Activated T-cell treated with anti-CD3 and anti-CD28 coated beads for 24 hours (primary cell): Measurements from ENCODE around the gene MRPS5.
"Not testable (repeated sequence)": the region's sequence is repeated elsewhere in the genome, so short reads cannot be mapped to it uniquely, and the experiment has no call there.

Experiments used
- DNase-seq: peaks from one replicate; pipeline ENCODE4 v3.0.0-alpha.2; 2020; ENCODE audit warnings: low read depth

The MRPS5 gene

DNA sequence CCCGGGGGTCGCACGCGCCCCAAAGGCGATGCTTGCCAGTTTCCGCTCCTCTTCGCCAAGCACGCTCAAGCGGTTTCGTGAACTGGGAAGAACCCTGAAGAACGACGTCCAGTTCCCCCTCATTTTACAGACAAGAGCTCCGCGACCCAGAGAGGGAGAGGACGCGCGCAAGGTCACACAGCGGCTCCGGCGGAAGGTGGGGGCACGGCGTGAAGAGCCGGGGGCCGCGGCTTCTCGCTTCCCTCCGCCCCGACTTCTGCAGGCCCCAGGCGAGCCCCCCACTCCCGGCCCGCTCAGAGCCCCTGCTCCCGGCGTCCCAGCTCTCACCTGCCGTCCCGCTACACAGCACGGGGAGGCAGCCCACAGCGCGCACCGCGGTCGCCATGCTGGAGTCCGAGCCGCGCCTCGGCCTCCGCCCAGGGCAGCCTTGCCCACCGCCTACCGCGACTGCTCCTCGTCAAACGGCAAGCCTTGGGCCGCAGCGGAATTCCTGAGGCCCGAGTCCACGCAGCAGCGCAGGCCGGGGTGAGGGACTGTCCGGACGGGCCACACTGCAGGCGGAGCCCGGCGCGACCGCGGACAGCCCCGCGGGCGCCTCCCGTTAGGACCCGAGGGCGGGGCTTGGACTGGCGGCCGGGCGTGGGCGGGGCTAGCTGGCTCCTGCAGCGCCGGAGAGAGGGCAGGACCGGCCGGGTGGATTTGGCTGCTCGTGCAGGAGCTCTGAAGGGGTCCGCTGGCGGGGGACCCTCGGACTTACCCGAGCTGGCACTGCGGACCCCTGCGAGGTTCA is at the start of gene MRPS5:
TSS of gene MRPS5 (minus strand) at position 402 of the 790 bp plus-strand sequence. CDS start at position 385, 17 bp downstream.
- DNase-seq: peak; percentile 85

DNA sequence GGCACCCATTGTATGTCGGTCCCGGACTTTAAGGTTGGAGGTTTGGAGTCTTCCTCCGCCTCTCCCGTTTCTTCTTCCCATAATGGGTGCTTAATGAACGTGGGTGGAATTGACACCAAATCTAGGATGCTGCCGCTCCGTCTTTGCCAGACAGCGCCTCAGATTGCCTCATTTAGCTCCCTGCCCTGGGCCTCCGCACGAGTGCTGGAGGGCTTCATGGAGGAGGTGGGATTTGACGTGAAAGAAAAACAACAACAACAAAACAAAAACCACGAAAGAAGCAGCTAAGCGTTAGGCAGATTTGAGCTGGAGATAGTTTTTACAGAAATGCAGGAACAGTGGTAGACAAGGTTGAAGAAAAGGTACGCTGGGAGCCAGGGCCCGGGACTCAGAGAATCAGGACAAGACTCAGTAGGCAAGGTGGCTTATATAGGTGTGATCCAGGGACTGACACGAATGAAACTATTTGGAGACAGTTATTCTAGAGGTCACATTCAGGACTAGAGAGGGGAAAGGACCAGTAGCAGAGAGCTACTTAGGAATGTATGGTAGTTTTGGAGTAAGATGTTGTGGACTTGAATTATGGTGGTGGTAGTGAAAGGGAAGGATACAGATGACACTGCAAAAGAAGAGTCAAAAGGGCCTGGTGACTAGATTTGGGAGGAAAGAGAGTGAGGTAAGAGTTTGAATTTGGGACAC is 44.6 kb upstream of the MRPS5 start:
- DNase-seq: no peak

DNA sequence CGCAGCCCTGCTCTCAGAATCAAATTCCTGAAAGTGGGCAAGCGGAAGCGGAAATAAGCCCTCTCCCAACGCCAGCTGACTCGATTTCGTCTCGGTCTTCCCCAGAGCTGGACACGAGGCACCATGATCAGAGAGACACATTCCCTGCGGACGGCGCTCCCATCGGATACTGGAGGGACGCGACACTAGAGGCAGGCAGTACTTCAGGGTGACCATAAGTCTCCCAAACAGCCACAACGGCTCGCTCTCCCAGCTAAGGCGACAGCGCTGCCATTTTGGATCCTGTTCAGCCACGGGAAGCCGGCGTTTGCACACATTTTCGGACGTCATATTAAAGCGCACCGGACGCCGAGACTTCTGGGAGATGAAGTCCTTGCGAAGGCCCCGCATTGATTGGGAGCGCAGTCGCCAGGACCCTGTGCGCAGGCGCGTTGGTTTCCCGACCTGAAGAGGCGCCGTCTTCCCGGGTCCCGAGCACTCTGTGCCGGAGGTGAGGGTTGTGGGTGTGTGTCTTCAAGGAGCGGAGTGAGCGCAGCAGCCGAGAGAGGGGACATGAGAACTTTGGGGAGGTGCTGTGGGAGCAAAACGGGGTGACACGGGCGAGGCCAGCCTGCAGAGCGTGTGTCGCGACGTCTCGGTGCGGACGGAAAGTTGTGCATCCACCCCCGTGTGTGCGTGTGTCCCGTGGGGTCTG is 43.9 kb upstream of the MRPS5 start, which contains the start of gene ZNF2:
TSS of gene ZNF2 (plus strand) at position 439 of the 694 bp plus-strand sequence. CDS start 10,418 bp downstream, outside the sequence.
- peak; percentile 96 for DNase-seq

DNA sequence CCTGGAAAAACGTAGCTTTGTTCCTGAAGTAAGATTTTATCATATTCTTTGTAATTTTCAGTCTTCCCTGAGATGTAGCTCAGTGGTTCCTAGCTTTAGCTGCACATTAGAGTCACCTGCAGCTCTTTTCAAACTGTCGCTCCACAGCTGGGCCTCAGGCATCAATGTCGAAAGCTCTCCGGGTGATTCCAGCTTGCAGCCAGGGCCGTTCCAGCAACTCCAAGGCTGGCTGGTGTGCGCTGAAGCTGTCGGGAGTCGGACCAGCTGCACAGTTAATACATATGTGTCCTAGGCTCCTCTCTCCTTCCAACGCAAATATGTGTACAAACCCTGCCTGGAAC is 43.4 kb upstream of the MRPS5 start:
- DNase-seq: no peak

DNA sequence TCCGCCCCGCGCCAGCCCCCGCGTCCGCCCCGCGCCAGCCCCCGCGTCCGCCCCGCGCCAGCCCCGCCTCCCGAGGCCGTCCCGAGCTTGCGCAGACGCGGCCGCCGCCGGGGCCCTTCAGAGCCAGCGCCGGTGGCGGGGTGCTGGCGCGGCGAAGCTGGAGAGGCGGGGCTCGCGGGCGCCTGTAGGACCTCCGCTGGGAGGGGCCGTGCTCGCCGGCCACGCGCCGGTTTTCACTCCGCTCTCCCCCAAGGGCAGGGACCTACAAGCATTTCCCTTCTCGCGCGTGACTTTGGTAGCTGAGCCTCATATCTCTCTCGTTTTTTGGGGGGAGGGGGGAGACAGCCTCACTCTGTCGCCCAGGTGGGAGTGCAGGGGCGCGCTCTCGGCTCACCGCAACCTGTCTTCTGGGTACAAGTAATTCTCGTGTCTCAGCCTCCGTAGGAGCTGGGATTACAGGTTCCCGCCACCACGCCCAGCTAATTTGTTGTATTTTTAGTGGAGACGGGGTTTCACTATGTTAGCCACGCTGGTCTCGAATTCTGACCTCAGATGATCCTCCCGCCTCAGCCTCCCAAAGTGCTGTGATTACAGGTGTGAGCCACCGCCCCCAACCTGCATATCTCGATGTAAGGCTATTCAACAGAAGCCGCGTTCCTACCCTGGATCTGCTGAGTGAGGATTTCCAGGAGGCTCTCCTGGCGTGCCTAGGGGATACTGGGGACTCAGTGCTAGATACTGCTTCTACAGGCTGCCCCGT is 38.3 kb upstream of the MRPS5 start, which contains the start of gene ZNF514:
TSS of gene ZNF514 (minus strand) at position 159 of the 760 bp plus-strand sequence. CDS start 6,595 bp downstream, outside the sequence.
- DNase-seq: peak; percentile 67

DNA sequence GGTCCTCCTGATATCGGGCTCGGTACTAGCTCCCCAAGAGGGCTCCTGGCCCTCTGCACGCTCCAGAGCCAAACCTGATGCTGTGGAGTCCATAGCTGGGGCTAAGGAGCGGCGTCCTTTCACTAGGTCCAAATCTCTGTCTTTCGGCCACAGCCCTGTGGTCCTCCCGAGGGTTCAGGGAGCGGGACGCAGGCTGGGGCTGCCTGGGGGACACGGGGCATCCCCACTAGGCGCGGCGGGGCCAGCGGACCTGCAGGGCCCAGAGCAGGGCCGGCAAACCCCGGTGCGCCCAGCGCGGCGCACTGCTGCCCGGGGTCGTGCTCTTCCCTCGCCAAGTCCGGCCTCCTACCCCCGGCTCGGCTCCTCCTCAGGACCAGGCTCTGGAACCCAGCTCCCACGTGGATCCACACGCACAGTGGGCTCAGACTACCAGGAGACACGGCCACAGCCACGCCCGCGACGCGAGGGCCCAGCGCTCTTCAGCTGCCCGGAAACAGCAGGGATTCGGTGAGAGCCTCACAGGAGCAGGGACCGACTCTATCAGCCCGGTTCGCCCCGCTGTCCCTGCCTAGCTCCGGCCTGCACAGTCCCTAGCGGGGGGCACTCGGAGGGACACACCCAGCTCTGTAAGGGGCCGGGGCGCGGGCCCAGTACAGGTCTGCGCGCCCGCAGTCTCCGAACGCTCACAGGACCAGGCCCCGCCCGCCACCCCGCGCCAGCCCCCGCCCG is 37.4 kb upstream of the MRPS5 start:
- peak; percentile 22 for DNase-seq

DNA sequence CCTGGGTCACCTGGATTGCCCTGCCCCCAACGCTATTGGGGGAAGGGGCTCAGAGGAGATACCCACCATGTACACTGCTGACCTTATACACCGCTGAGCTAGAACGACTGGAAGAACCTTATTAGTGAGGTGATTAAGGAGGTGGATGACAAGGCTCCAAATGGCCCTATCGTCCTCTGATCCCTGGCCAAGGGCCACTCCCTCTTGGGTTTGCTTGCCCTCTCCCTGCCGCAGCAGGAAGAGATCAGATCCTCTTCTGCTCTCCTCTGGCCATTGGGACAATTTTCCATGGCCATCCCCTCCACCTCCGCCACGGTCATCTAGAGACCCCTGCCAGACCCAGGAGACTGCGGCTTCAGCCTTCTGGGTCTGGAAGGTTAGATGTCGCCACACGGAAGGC is 36.8 kb upstream of the MRPS5 start:
- DNase-seq: no peak

DNA sequence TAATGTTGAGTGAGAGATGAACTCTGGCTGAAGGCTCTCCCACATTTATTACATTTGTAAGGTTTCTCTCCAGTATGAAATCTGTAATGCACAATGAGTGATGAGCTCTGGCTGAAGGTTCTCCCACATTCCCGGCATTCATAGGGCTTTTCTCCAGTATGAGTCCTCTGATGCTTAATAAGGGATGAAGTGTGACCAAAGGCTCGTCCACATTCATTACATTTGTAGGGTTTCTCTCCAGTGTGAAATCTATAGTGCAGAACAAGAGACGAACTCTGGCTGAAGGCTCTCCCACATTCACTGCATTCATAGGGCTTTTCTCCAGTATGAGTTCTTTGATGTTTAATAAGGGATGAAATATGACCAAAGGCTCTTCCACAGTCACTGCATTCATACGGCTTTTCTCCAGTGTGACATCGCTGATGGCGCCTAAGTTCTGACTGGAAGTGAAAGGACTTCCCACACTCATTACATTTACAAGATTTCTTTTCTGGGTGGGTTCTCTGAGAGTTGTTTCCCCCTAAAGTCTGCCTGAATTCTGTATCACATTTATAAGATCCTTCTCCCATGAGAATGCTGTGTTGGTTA is 27.9 kb upstream of the MRPS5 start:
- no peak for DNase-seq

DNA sequence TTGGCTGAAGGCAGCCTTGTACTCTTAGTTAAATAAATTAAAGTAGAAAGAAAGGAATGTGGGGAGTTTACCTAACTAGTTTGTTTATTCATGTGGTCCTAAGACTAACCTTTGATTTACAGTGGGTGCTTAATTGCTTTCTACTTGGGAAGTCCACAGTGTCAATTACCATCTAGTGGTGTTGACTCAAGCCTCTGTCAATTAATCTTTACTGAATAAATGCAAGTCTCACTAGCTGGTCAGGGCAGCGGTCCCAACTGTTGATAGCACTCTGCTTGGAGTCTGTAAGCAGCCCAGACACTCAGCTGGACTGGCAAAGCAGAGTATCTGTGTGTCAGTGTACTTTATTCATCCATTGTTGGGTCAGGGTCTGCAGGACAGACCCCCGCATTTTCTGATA is 22.2 kb upstream of the MRPS5 start:
- DNase-seq: no peak

DNA sequence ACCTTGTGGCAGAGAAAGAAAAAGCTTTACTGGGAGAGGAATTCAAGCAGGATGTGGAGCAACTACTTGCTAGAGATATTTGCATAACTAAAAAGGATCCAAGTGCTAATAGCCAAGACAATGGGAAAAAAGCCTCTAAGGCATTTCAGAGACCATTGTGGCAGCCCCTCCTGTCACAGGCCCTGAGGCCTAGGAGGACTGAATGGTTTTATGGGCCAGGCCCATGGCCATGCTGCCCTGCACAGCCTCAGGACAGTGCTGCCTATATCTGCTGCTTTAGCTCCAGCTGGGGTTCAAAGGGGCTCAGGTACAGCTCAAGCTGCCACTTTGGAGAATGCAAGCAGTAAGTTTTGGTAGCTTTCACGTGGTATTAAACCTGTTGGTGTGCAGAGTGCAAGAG is 17.1 kb upstream of the MRPS5 start:
- DNase-seq: no peak

DNA sequence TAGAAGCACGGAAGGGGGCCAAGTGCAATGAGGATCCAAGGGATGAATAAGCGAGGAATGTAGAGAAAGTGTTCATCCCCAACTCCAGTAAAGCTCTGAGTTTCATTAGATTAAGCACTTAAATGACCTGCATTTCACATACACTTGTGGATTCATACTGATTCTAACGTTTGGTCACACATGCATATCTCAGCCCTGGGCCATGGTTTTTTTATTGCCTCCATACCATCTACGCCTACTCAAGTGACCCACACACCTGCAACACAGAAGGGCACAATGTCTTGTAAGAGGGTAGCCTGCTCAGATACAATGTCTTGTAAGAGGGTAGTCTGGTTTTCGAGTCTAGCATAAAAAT is 566 bp upstream of the MRPS5 start:
- DNase-seq: no peak

DNA sequence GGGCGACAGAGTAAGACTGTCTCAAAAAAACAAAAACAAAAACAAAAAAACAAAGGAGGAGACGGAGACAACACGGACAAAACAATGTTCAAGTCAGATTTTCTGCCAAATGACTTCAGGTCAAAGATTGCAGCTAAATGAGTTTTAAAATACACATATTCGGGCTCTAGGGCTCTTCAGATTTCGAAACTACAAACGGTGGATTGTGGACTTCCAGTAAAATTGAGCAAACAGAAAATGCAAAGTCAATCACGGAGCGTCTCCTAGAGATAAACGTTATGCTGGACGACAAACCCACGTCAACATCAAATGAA is 558 bp downstream of the MRPS5 start:
- peak; percentile 7 for DNase-seq

DNA sequence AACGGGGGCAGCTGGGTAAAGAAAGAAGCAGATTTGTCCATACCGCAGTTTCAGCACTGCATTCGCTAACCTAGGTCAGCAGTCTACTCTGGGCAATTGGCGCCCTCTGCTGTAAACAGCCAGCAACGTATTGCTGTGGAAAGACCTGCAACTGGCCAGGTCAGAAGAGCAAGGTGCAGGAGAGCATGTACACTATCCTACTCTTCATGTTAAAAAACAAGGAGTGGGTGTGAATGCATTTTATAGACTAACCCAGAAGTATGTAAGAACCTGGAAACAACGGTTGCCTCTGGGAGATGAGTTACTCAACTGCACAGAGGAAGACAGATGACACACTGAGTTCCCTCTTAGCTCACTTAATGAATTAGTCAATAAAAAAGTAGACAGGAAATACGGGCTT is 6.2 kb downstream of the MRPS5 start:
- DNase-seq: peak; percentile 63

DNA sequence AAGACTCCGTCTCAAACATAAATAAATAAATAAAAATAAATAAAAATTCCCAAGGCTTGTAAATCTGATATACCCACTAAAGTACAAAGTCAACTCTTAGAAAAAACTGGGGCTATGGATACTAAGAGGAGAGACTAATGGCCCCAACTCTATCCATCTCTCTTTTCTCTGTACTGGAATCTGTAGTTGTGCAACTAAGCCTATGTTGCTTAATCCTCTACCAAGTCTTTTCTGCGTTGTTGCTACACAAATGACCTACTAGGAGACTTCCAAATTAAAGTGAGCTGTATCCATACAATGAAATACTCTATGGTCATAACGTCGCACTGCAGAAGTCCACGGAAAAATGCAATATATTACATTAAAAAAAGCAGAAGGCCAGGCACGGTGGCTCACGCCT is 8.1 kb downstream of the MRPS5 start:
- DNase-seq: no peak

DNA sequence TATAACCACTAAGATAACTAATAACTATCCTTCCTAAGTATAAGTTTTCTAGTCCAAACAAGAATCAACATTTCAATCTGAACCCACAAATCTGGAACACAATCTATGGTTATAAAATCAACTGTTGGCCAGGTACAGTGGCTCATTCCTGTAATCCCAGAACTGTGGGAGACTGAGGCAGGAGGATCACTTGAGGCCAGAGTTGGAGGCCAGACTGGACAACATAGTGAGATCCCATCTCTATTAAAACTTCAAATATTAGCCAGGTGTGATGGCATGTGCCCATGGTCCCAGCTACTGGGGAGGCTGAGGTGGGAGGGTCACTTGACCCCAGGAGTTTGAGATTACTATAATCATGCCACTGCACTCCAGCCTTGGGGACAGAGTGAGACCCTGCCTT is 11.2 kb downstream of the MRPS5 start:
- no peak for DNase-seq

DNA sequence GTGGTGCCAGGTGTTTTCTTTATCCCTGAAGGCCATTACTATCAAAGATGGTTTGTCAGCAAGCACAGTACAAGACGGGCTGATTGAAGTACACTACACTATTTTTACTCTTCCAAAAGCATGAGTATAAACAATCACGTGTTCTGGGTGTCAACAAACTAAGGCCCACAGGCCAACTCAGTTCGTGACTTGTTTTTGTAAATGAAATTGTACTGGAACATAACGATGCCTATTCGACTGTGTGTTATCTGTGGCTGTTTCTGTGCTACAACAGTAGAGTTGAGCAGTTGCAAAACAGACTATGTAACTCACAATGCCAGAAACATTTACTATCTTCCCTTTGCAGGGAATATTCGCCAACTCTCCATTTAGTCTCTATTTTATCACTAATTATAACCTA is 12.3 kb downstream of the MRPS5 start:
- no peak for DNase-seq

DNA sequence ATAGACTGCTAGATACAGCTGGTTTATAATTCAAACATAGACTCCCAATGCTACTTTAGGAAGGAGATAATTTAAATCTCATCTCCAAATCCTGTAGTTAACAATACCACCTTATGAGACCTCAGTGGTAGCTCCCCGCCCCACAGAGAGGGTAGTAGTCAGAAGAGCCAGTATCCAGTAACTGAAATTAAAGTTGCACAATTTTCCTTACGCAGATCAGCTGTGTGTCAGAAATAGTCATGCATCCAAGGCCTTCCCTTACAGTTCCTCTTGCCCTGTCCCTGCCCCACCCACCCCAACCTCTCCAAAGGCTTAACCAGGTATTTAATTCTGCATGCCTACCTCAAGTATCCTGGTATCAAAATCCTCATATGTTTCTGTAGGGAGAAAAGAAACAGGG is 15.5 kb downstream of the MRPS5 start:
- no peak for DNase-seq

DNA sequence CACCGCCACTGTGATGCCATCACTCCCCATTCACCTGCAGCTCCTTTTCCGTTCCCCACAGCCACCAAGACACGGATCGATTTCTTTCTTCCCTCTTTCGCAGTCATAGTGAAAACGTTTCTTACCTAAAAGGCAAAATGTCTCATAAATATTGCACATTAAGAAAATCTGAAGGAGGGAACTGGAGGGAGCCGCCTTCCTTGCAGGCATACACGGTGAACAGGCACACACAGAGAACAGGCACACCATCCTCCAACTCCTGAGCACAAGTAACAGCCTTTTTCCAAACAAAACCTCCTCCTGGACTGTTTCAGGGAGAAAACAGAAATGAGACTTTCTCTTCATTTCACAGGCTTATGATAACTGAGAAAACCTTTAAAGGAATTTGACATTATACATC is 17.0 kb downstream of the MRPS5 start:
- no peak for DNase-seq

DNA sequence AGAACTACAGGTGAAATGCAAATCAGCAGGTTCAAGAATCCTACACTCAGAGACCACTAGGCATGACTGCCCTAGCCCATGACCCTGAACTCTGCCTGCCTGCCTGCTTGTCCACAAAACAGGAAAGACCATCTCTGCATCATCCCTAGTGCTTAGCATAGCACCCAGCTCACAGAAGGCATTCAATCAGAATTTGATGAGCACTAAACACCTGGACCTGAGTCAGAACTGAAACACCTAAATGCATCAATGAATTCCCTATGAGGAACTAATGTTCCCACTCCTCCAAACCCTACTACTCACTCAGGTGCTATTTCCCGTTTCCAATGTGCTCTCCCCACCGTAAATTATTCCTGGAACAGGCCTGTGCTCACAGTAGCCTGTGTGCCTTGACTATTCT is 21.7 kb downstream of the MRPS5 start:
- DNase-seq: no peak

DNA sequence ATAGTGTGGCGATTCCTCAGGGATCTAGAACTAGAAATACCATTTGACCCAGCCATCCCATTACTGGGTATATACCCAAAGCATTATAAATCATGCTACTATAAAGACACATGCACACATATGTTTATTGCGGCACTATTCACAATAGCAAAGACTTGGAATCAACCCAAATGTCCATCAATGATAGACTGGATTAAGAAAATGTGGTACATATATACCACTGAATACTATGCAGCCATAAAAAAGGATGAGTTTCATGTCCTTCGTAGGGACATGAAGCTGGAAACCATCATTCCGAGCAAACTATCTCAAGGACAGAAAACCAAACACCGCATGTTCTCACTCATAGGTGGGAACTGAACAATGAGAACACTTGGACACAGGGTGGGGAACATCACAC is 23.3 kb downstream of the MRPS5 start:
- not testable (repeated sequence) for DNase-seq

DNA sequence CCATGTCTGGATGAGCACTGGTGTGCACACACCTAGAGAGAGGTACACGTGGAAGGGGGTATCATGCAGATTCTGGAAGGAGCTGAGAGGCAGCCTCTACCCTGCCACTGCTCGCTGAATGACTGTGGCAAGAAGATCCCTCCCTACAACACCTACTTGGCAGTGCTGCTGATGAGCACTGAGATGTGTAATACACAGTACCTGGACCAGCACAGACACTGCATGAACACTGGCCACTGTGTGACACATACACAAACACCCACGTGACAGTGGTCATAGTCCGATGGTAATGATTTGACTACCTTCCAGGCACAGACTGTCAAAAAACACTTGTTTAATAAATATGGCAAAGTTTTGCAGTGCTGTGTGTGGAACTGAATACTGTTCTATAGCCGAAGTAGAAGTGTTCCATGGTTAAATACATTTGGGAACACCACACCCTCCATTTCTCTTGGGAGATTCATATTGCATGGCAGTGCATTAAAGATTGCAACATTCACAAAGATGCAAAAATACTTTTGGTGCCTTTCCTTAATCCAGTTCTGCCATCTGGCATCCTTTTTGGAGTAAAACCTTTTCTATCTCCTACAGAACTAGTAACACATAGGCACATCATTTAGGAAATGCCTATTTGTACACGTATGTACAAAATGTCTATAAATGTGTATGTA is 29.6 kb downstream of the MRPS5 start:
- DNase-seq: no peak
